ENCODE measurements around the gene BSPRY. TPM values are rescaled to one million over a fixed set of nuclear protein-coding genes. Genes with fewer than 3 reads are reported as not detected.
A peak's percentile ranks its signal among the peaks of the same experiment; 100 is the strongest.

BSPRY gene
- total and polyA plus RNA-seq, 2 of the 13 experiments (the other 11 are each of a cell fraction or from before 2014, with no cell fraction given): 0.09 to 0.26 TPM

GRCh38 chr9:113395000-113395861 is 45.9 kb downstream of the BSPRY start (continued):
- peak; percentile 98 for TF ChIP-seq GATAD2A (CRISPR knock-in tag; IDR thresholded peaks at IDR 0.05)
- TF ChIP-seq SP5 (CRISPR knock-in tag; IDR thresholded peaks at IDR 0.05; ENCODE audit: borderline replicate concordance, low read depth): peak; percentile 37; the same call in 1 of the 2 replicates
- TF ChIP-seq CENPX (CRISPR knock-in tag; IDR thresholded peaks at IDR 0.05): no peak
- TF ChIP-seq, protein P1, sequence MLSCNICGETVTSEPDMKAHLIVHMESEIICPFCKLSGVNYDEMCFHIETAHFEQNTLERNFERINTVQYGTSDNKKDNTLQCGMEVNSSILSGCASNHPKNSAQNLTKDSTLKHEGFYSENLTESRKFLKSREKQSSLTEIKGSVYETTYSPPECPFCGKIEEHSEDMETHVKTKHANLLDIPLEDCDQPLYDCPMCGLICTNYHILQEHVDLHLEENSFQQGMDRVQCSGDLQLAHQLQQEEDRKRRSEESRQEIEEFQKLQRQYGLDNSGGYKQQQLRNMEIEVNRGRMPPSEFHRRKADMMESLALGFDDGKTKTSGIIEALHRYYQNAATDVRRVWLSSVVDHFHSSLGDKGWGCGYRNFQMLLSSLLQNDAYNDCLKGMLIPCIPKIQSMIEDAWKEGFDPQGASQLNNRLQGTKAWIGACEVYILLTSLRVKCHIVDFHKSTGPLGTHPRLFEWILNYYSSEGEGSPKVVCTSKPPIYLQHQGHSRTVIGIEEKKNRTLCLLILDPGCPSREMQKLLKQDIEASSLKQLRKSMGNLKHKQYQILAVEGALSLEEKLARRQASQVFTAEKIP (CRISPR knock-in tag; IDR thresholded peaks at IDR 0.05; ENCODE audit: borderline replicate concordance): no peak
- TF ChIP-seq RARA (CRISPR knock-in tag; IDR thresholded peaks at IDR 0.05): peak; percentile 95
- TF ChIP-seq RARG (CRISPR knock-in tag; IDR thresholded peaks at IDR 0.05; ENCODE audit: low read depth): no peak
- TF ChIP-seq ATF2 (CRISPR knock-in tag; IDR thresholded peaks at IDR 0.05): peak; percentile 92
- TF ChIP-seq TGIF2 (CRISPR knock-in tag; IDR thresholded peaks at IDR 0.05): peak; percentile 72; the same call in 1 of the 2 replicates
- no peak for TF ChIP-seq ZNF484 (CRISPR knock-in tag; IDR thresholded peaks at IDR 0.05; ENCODE audit: borderline replicate concordance, low read depth)
- TF ChIP-seq, protein P2, sequence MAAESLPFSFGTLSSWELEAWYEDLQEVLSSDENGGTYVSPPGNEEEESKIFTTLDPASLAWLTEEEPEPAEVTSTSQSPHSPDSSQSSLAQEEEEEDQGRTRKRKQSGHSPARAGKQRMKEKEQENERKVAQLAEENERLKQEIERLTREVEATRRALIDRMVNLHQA (CRISPR knock-in tag; IDR thresholded peaks at IDR 0.05): no peak
- peak; percentile 62; the same call in 1 of the 2 replicates for TF ChIP-seq REPIN1 (CRISPR knock-in tag; IDR thresholded peaks at IDR 0.05; ENCODE audit: borderline replicate concordance, low read depth)
- TF ChIP-seq ZNF503 (CRISPR knock-in tag; IDR thresholded peaks at IDR 0.05): 0 out of 2 replicates have a peak, but pooled peaks have one; percentile 69
- peak; percentile 82; the same call in 1 of the 2 replicates for TF ChIP-seq DPF2 (CRISPR knock-in tag; IDR thresholded peaks at IDR 0.05; ENCODE audit: borderline replicate concordance, low read depth)
- TF ChIP-seq MAFF (IDR thresholded peaks at IDR 0.05; ENCODE audit: low read depth, low read length): no peak
- peak; percentile 66; the same call in 1 of the 2 replicates for TF ChIP-seq ERF (CRISPR knock-in tag; IDR thresholded peaks at IDR 0.05)
- no peak for TF ChIP-seq FOXC1 (CRISPR knock-in tag; IDR thresholded peaks at IDR 0.05; ENCODE audit: borderline replicate concordance)
- no peak for TF ChIP-seq PAX8 (CRISPR knock-in tag; IDR thresholded peaks at IDR 0.05; ENCODE audit: borderline replicate concordance)
- no peak for TF ChIP-seq MTF1 (CRISPR knock-in tag; IDR thresholded peaks at IDR 0.05)
- no peak for TF ChIP-seq ZNF761 (CRISPR knock-in tag; conservative IDR thresholded peaks at IDR 0.05)
- TF ChIP-seq HOXA5 (CRISPR knock-in tag; IDR thresholded peaks at IDR 0.05): peak; percentile 21; the same call in 1 of the 2 replicates
- no peak for TF ChIP-seq ZNF138 (CRISPR knock-in tag; IDR thresholded peaks at IDR 0.05; ENCODE audit: low read depth)
- no peak for TF ChIP-seq KLF13 (CRISPR knock-in tag; IDR thresholded peaks at IDR 0.05)
- TF ChIP-seq NFRKB (IDR thresholded peaks at IDR 0.05): no peak
- TF ChIP-seq, protein P3, sequence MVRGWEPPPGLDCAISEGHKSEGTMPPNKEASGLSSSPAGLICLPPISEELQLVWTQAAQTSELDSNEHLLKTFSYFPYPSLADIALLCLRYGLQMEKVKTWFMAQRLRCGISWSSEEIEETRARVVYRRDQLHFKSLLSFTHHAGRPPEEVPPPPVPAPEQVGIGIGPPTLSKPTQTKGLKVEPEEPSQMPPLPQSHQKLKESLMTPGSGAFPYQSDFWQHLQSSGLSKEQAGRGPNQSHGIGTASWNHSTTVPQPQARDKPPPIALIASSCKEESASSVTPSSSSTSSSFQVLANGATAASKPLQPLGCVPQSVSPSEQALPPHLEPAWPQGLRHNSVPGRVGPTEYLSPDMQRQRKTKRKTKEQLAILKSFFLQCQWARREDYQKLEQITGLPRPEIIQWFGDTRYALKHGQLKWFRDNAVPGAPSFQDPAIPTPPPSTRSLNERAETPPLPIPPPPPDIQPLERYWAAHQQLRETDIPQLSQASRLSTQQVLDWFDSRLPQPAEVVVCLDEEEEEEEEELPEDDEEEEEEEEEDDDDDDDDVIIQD (CRISPR knock-in tag; IDR thresholded peaks at IDR 0.05; ENCODE audit: low read depth): peak; percentile 95
